Measurements from ENCODE around the gene ACRBP.

The ACRBP gene

DNA sequence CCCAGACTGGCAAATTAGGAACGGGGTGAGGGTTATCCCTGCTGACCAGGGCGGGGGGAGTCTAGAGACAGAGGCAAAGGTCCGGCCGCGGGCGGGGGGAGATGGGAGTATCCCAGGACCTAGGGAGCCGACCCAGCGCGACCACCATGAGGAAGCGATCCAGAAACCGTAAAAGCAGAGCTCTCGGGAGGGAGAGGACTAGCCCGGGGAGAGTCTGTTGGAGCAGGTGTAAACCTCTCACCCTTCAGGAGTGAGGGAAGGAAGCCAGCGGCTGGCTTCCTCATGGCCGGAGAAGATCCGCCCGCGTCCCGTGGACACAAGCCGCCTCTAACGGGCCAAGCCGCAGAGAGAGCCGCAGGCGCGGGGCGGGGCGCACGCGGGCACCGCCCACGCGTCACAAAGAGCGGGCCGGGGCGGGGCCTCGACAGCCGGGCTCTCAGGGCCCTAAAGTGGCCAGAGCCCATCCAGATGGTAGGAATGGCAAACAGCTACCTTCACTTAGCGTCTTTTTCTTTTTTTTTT is at the start of gene ACRBP:
TSS of gene ACRBP (minus strand) at position 350 of the 522 bp plus-strand sequence. CDS start at position 284, 66 bp downstream.
- DNase-seq, result peak; percentile 39

DNA sequence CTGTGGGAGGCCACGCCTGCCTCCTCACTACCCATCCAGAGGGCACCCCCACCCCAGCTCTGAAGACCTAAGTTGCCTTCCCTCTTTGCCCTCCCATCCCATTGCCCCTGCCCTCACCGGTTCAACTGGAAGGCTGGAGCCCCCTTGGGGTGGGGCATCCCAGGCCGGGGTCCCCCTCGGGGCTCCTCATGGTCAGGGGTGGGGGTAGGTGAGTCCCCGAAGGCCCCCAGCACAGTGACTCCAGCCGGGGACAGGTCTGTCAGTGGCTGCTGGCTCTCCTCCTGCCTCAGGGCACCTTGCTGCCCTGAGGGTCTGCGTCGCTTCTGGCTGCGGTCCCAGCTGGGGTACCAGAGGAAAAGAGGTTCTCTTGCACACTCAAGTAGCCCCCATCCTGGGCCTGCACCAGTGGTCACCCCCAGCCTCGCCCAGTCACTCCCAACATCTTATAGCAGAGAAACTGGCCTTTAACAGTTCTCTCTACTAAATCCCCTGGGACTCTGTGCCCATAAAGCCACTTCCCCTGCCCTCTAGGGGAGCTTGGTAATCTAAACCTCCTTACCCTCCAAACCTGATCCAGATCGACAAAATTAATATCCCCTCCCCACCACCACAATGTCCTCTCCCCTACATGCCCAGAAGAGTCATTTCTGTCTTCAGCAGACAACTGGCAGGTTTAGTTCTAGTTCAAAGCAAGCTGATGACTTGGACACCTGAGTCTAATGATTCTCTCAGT is 48.2 kb upstream of the ACRBP start:
- DNase-seq, result no peak

DNA sequence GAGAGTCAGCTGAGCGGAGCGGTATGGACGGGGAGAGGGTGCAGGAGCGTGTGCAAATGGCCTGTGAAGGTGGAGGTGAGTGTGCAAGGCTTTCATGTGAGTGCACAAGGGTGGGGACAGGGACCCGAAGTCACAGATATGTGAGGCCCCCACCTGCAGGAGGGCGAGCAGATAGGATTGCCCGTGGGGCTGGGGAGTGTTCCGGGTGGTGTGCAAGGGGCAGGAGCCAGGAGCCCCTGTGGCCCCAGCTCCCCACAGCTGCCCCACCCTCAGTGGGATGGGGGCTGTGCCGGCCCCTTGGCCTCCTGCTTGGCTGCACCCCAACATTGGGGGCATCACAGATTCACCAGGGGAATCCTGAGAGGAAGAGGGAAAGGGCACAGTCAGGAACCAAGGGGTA is 47.5 kb upstream of the ACRBP start:
- DNase-seq, result no peak

DNA sequence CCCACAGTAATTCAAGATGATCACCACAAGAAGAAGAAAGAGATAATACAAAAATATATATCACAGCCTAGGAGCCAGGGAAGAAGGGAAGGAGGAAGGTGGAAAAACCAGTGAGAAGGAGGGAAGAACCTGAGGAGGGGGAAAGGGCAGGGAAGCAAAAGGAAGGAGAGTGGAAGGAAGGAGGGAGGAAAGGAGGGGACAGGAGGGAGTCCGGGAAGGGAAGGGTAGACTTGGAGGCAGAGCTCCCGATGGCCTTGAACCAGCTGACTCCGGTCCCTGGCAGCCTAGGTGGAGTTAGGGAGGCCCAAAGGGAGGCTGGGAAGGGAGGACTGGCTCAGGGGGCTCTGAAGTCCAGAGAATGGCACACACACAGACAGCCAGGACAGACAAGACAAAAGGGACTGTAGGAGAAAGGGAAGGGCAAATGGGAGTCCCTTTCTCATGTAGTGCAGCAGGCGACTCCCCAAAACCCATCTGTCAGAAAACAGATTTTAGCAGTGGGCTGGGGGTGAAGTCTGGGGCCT is 46.7 kb upstream of the ACRBP start:
- no peak for DNase-seq

DNA sequence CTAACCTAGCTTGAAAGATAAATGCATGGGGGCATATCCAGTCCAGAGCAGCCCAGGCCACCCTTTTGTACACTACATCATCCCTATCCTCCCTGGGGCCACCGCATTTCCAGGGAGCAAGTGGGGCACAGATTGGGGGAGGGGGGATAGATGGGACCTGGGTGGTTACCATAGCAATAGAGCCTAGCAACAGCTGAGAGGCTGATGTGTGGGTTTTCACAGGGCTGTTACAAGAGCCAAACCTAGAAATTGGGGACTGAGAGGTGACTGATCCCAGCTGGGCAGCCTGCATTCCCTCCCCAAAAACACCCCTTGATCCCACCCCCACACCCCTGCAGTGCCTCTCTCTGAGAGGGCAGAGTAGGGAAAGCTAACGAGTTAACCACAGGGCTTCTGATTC is 45.7 kb upstream of the ACRBP start:
- DNase-seq, result no peak

DNA sequence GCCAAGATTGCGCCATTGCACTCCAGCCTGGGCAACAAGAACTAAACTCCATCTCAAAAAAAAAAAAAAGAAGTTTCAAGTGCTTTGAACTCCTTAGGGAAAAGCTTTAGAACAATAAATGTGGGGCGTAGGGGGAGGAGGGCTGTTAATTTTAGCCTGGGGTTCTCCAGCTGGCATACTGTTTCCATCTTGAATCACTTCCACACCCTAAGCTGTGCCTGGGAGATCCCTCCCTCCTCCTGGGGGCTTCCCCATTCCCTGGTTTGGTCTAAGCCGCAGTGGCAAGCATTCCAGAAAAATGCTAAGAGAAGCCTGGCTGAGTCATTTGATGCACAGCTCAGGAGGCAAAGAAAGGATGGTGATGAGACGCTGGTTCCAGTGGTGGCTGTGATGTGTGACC is 44.2 kb upstream of the ACRBP start:
- DNase-seq, result peak; percentile 76

DNA sequence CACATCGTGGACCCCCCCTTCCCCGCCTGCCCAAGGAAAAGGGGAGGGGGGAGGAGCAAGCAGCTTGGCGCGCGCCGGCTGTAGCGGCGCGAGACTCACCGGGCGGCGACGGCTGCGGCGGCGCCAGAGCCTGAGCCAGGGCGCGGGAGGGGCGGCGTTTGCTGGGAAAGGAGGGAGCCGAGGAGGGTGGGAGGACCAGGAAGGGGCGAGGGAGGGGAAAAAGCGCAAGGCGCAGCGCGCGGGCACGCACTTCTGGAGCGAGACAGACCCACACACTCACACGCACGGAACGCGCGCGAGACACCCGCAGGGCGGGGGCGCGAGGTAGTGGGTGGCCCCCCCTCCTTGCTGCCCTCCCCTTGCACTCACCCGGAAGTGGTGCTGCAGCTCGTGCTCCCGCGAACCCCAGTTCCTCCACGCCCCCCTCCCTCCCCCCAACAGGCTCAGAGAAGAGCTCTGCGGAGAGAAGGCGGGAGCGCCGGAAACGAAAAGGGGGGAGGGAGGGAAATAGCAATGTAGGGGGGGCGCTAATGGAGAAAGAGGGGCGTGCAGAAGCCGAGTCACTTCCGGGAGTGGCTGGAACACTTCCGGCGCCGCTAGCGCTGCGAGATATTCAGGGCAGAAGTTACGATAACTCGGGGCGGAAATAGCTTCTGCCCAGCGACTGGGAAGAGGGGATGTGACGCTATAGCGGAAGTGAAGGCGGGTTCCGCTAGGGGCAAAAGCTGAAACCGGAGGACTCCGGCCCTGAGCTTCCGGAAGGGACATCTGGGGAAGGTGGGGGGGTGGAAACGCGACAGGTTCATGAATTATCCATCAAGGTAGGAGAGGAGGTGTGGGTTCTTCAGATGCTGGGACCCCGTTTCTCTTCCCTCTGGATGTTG is 42.0 kb upstream of the ACRBP start, which contains the start of gene ZNF384:
TSS of gene ZNF384 (minus strand) at position 377 of the 884 bp plus-strand sequence. CDS start 9,855 bp downstream, outside the sequence.
- DNase-seq, result peak; percentile 100

DNA sequence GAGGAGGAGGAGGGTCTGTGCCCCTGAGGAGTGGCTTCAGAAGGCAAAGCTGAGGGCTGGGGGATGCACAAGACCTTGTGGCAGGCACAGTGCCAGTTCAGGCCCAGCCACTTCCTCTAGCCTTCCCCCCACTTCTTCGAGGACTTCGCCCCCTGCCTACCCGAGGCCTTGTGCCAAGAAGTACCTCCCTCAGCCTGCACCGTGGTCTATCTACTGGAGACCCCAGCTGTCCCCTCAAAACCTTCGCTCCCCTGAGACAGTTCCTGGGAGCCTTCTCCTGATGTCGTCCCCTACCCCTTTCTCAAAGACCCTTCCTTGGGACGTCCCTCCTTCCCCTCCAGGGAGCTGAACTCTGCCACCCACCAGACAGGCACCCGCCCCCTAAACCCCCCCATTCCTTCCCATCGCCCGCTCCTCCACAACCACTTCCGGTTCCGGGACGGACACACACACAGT is 41.3 kb upstream of the ACRBP start:
- no peak for DNase-seq

DNA sequence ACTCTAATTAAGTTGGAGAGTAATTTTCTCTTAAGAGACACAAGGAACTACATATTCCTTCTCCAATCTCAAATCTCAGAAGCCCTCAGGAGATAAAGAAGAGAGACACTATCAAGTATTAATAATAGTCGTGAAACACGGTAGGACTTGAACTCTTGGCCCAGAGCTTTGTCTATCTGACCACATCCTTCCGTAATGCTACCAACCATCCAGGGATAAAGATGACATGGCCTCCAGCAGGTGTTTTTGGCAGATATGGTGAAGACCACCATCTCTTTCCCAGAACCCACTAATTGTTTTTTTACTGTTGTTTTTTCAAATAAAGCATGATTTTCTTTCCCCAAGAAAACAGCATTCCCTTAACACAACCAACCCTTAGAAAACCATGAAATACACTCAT is 38.6 kb upstream of the ACRBP start:
- DNase-seq, result no peak

DNA sequence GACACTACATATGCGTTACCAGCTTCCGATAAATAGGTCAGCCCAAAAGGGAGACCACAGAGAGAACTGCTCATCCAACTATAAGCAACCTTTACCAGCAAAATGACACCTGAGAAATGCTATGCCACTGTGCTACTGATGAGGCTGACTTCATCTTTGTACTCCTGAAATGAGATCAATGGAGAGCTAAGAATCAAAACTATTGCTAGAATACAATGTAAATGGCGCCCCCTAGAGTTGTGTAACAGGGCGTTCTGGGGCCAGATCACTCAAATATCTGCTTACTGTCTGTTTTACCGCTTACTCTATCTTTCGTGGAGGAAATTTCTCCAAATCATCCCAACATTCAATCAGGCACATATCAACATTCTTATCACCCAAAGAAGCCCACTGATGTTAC is 37.4 kb upstream of the ACRBP start:
- DNase-seq, result peak; percentile 28

DNA sequence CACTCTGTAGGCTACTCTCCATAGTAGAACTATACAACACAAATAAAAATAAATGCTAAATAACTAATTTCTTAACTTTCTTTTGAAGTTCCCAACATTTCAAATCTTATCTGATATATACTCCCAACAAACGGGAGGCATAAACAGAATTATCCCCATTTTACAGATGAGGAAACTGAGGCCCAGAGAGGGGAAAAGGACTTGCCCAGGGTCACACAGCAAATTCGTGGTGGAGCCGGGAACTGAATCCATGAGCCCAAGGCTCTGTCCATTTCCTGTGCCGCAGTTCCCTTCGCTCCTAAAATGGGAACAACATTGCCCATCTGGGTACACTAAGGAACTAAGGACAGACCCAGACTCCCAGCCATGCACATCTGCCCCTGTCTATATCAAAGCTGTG is 29.7 kb upstream of the ACRBP start:
- no peak for DNase-seq

DNA sequence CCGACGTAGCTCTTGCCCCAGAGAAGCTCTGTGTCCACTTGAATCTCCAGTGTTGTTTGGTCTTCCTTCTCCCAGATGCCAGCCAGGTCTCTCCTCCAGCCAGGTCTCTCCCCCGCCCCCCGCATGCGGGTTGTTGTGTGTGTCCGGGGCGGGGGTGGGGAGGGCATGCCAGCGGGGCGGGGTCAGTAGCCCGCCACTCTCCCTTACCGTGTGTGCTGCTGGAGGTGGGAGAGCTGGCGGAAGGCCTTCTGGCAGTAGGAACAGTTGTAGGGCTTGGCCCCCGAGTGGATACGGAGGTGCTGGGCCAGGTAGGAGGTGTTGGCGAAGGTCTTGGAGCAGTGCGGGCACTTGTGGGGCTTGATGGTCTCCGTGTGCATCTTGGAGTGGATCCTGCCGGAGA is 24.9 kb upstream of the ACRBP start:
- DNase-seq, result no peak

DNA sequence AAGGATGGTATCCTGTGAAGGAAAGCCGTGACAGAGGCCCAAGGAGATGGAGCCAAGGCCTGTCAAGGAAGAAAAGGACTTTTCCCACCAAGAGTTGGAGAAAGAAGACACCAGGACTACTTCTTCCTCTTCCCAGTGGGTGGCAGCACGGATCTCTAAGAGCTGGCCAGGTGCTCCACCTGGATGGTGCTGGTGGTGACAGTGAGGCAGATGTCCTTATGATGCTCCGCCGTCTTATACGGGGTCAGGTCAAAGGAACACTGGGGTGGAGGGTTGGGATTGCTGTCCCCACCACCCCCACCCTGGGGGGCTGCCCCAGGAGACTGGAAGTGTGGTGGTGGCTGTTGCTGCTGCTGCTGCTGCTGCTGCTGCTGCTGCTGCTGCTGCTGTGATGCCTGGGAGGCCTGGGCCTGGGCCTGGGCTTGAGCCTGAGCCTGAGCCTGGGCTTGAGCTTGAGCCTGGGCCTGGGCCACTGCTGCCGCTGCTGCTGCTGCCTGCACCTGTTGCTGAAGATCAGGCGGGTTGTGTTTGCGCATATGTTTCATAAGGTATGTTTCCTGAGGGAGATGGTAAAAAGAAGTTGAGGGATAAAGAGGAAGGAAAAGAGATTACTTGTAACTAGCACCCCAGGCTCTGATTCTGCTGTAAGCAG is 20.5 kb upstream of the ACRBP start:
- DNase-seq, result no peak

DNA sequence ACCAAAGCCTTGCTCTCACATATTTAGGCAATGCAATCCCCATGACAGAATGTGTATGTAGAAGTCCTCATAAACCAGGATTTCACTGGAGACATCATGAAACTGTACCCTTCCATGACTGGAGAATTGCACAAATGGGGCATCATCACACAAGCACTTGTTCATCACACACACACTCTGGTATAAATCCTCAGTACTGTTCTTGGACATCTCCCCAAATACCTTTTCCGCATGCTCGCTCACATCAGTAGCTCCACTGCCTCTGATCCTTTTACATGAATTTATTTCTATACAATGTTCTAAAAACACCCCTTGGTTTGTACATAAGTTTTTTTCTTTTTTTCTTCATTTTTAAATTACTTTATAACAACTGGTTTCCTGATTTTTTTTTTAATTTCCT is 19.0 kb upstream of the ACRBP start:
- no peak for DNase-seq

DNA sequence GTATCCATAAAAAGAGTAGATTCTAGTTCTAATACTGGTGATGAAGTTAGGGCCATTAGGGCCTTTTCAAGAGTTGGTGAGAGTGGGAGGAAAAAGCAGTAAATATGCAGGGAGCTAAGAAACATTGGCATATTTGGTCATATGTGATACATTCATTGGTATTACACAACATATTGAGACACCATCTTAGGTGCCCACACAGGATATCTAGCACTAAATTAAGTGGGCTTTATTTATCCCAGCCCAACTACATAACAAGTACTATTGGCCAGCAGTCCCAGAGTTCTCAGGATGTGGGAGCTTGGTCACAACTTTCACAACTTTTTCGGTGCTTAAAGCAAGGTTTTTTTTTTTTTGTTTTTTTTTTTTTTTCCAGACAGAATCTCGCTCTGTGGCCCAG is 17.7 kb upstream of the ACRBP start:
- no peak for DNase-seq

DNA sequence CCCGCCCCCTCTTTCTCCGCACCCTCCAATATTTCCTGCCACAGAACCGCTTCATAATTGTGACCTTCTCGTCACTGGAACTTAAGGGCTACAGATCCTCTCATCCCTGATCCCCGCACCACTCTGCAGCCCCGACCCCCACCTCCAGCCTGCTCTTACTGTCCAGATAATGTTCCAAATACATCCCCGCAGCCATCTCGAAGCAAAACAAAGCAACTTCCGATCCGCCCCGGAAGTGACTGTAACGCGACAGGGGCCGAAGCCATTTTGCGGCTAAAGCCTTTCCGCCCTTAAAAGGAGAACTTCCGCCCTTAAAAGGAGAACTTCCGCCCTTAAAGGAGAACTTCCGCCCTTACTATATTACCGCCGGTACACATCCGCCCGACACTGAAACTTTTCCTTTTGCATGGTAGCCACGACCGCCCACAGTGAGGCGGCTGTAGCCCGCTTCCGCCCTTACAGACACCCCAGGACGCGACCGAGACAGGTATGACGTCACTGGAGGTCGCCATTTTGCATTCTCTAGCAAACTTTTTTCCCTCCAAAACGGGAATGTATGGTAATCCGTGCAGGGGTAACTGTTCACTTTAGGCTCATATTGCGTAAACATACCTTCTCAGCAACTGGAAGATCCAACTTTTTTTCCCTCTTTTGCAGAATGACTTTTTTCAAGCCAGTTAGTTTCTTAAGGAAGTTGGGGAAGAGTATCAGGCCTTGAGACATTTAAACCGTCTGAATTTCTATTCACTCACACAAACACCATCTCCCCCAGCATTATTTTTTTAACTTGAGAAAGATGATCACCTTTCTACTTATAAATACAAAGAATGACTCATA is 15.9 kb upstream of the ACRBP start, which contains the start of gene ING4:
TSS of gene ING4 (minus strand) at position 214 of the 837 bp plus-strand sequence. CDS start at position 196, 18 bp downstream.
- peak; percentile 100 for DNase-seq

DNA sequence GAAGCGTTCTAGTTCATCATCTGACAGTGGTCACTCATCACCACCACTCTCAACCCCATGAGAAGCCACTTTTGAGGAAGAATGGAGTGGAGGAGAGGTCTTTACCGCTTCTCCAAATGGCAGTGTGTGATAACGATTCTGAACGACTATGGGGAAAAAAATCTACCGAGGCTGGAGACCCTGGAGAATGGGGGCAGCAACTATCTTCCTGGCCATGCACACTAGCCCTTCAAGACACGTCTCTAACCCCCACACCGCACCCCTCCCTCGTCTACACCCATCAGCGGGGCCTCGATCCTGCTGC is 15.3 kb upstream of the ACRBP start:
- no peak for DNase-seq

DNA sequence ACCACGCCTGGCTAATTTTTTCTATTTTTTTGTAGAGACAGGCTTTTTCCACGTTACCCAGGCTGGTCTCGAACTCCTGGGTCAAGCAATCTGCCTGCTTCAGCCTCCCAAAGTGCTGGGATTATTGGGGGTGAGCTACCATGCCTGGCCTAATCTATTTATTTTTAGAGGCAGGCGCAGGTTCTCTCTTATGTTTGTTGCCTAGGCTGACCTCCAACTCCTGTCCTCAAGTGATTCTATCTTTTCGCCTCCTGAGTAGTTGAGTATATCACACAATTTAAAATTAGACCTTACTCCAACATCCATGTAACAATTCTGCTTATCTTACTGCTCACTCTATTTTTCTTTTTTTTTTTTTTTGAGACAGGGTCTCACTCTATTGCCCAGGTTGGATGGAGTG is 6.8 kb upstream of the ACRBP start:
- no peak for DNase-seq

DNA sequence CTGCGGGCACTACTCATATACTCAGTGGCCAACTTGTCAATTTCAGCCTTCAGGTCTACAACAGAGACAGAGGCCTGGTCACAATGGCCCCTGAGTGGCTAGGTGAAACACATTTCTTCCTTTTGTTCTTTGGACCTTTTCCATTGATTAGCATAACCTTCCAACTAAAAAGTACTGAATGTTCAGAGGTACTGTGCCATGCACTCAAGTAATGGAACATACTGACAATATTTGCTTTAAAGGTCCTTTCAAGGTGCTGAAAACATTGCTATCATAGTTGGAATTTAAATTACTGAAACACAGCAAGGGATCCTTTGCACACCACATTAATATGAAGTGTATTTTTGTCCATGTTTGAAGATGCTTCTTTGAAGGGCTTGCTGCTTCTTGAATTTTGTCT is 6.1 kb upstream of the ACRBP start:
- DNase-seq, result no peak

DNA sequence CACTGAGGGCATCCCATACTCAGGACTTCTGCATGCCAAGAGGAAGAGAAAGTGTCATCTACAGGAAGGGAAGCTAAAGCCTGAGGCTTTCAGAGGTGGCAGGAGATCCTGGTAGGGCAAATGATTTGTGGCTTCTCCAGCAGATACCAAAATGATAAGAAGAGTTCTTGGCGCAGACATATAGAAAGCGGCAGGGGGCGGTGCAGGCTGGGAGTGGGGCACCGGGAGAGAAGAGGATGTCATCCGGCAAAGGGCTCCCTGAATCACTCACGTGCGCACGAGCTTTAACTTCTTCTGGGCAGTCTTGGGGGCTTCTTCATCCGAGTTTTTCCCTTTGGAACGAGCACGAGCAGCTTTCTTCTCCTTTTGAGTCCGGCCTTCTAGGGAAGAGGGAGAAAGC is 5.2 kb upstream of the ACRBP start:
- no peak for DNase-seq

DNA sequence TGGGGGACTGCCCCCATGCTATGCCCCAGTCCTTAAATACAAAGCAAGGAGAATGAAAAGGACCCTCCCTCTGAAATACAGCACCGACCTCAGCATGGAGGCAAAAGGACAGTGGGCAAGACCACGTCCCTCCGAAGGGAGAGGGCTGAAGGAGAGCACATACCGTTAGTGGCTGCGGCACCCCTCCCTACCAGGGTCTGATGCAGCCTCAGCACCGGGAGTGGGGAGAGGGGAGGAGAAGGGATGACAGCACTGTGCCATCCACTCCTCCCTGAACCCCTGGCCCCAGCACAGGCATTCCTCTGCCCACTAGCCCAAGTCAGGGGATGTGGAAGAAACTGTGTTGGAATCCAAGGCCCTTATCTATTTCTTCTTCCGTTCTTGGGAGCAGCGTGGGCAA is 3.6 kb upstream of the ACRBP start:
- no peak for DNase-seq

Measured in fibroblast of upper back skin (primary cell).